NCI-H460 (cell line): ENCODE results near the gene PIGM. TPM values are rescaled to one million over a fixed set of nuclear protein-coding genes. Genes with fewer than 3 reads are reported as not detected.

Source experiments
- DNase-seq: peaks from one replicate; pipeline ENCODE4 v3.0.0-alpha.2; 2016; ENCODE audit warnings: low read depth; ENCODE audit errors: extremely low read depth
- total RNA-seq: library from RNA; depleted of rRNA; stranded (reverse); fragments of >200 nt; shearing (Covaris generic); gene quantifications from 2 replicates; pipeline ENCODE4 v1.2.3, GENCODE V29; 2014

The PIGM gene
- total RNA-seq, 1 experiment from 2014 or later = 6.9 TPM

GRCh38 chr1:160022330-160023310 is 9.2 kb downstream of the PIGM start:
- DNase-seq = no peak

- DNase-seq = no peak
Observed at GRCh38 chr1:160021376-160022074, 10.3 kb downstream of the PIGM start.

- no peak for DNase-seq
Observed at GRCh38 chr1:160020196-160020595, 11.6 kb downstream of the PIGM start.

- no peak for DNase-seq
Observed at GRCh38 chr1:160018900-160019299, 12.9 kb downstream of the PIGM start.

GRCh38 chr1:160018347-160018746 is 13.4 kb downstream of the PIGM start:
- no peak for DNase-seq

- no peak for DNase-seq
Observed at GRCh38 chr1:160017592-160017991, 14.2 kb downstream of the PIGM start.

GRCh38 chr1:160011781-160012180 is 20.0 kb downstream of the PIGM start:
- no peak for DNase-seq

- DNase-seq = no peak
Observed at GRCh38 chr1:160009801-160010200, 22.0 kb downstream of the PIGM start.

- no peak for DNase-seq
Observed at GRCh38 chr1:160009081-160009480, 22.7 kb downstream of the PIGM start.

GRCh38 chr1:160007577-160008200 is 24.1 kb downstream of the PIGM start:
- peak; percentile 55 for DNase-seq

- DNase-seq = peak; percentile 74
Observed at GRCh38 chr1:160006312-160006940, 25.4 kb downstream of the PIGM start.

GRCh38 chr1:160005070-160005469 is 26.7 kb downstream of the PIGM start:
- no peak for DNase-seq

- DNase-seq = no peak
Observed at GRCh38 chr1:160004425-160004824, 27.4 kb downstream of the PIGM start.

GRCh38 chr1:160004001-160004400 is 27.8 kb downstream of the PIGM start:
- no peak for DNase-seq

GRCh38 chr1:160001440-160001839 is 30.4 kb downstream of the PIGM start:
- DNase-seq = no peak

- DNase-seq = no peak
Observed at GRCh38 chr1:159999204-159999603, 32.6 kb downstream of the PIGM start.

GRCh38 chr1:159996653-159997052 is 35.1 kb downstream of the PIGM start:
- DNase-seq = no peak

GRCh38 chr1:159994896-159995295 is 36.9 kb downstream of the PIGM start:
- no peak for DNase-seq

GRCh38 chr1:159993911-159994310 is 37.9 kb downstream of the PIGM start:
- DNase-seq = no peak

GRCh38 chr1:159992161-159992560 is 39.6 kb downstream of the PIGM start:
- DNase-seq = no peak

GRCh38 chr1:159991513-159991912 is 40.3 kb downstream of the PIGM start:
- no peak for DNase-seq
